ENCODE measurements around the gene REG1A.

REG1A gene

GRCh38 chr2:79120194-79120713 lies at the start of gene REG1A:
TSS of gene REG1A (plus strand) at chr2:79120488. CDS start at chr2:79120862, 374 bp downstream.
- no peak for DNase-seq (ENCODE audit: low spot score)

- DNase-seq (ENCODE audit: low spot score): no peak
Observed at GRCh38 chr2:79071078-79071477, 49.2 kb upstream of the REG1A start.

- DNase-seq (ENCODE audit: low spot score): no peak
Observed at GRCh38 chr2:79082987-79083386, 37.3 kb upstream of the REG1A start.

GRCh38 chr2:79083597-79084251 lies 36.6 kb upstream of the REG1A start:
- no peak for DNase-seq (ENCODE audit: low spot score)

- no peak for DNase-seq (ENCODE audit: low spot score)
Observed at GRCh38 chr2:79084495-79085135, 35.7 kb upstream of the REG1A start.

- DNase-seq (ENCODE audit: low spot score): no peak
Observed at GRCh38 chr2:79085382-79085781, 34.9 kb upstream of the REG1A start.

- DNase-seq (ENCODE audit: low spot score): no peak
Observed at GRCh38 chr2:79086255-79086654, 34.0 kb upstream of the REG1A start.

GRCh38 chr2:79087785-79088364 lies 32.4 kb upstream of the REG1A start, which contains the start of gene REG1B:
TSS of gene REG1B (minus strand) at chr2:79087993. CDS start at chr2:79087612, 381 bp downstream.
- no peak for DNase-seq (ENCODE audit: low spot score)

GRCh38 chr2:79090693-79091092 lies 29.6 kb upstream of the REG1A start:
- DNase-seq (ENCODE audit: low spot score): no peak

- no peak for DNase-seq (ENCODE audit: low spot score)
Observed at GRCh38 chr2:79097843-79098242, 22.4 kb upstream of the REG1A start.

GRCh38 chr2:79099140-79099686 lies 21.1 kb upstream of the REG1A start:
- DNase-seq (ENCODE audit: low spot score): no peak

- DNase-seq (ENCODE audit: low spot score): no peak
Observed at GRCh38 chr2:79100285-79100684, 20.0 kb upstream of the REG1A start.

GRCh38 chr2:79101024-79101423 lies 19.3 kb upstream of the REG1A start:
- no peak for DNase-seq (ENCODE audit: low spot score)

GRCh38 chr2:79103214-79103613 lies 17.1 kb upstream of the REG1A start:
- DNase-seq (ENCODE audit: low spot score): no peak

GRCh38 chr2:79105259-79105658 lies 15.0 kb upstream of the REG1A start:
- no peak for DNase-seq (ENCODE audit: low spot score)

- no peak for DNase-seq (ENCODE audit: low spot score)
Observed at GRCh38 chr2:79112269-79112668, 8.0 kb upstream of the REG1A start.

- DNase-seq (ENCODE audit: low spot score): no peak
Observed at GRCh38 chr2:79114797-79115494, 5.3 kb upstream of the REG1A start.

- DNase-seq (ENCODE audit: low spot score): no peak
Observed at GRCh38 chr2:79116997-79117928, 3.0 kb upstream of the REG1A start.

GRCh38 chr2:79122676-79123075 lies 2.4 kb downstream of the REG1A start:
- DNase-seq (ENCODE audit: low spot score): no peak

GRCh38 chr2:79124907-79125720 lies 4.8 kb downstream of the REG1A start:
- DNase-seq (ENCODE audit: low spot score): no peak

GRCh38 chr2:79125721-79125985 lies 5.4 kb downstream of the REG1A start:
- no peak for DNase-seq (ENCODE audit: low spot score)
